Cardiac fibroblast (primary cell): ENCODE results near the gene ITSN1.

ENCODE experiments used
- DNase-seq, 2 donors: peaks; one replicate each; pipeline versions ENCODE4 v3.0.0 to v3.0.0-alpha.2; 2010; ENCODE audit warnings: low read depth in 2 of 2
- H3K4me3 ChIP-seq, 2 donors: replicated peaks in 1 of 2; 1 replicate in 1 of 2; 2 replicates in 1 of 2; pipeline ENCODE4 v1.5.1; 2011; ENCODE audit warnings: low read depth in 2 of 2, low read length in 2 of 2, mild to moderate bottlenecking in 2 of 2, moderate library complexity in 1 of 2
- TF ChIP-seq, protein P1 (sequence below): IDR thresholded peaks from one replicate; pipeline ENCODE4 v1.5.1; 2011; ENCODE audit warnings: low read depth, mild to moderate bottlenecking, low read length, inconsistent platforms

Gene ITSN1

DNA sequence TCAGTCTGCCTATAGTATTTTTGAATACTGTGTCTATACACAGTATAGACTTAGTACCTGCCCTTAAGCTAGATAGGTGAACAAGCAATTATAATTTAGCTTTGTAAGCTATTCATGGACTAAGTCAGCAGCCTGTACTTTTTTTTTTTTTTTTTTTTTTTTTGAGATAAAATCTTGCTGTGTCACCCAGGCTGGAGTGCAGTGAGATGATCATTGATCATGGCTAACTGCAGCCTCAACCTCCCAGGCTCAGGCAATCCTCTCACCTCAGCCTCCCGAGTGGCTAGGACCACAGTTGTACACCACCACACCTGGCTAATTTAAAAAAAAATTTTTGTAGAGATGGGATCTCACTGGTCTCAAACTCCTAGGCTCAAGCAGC is 17.3 kb downstream of the ITSN1 start:
- no peak for DNase-seq
- TF ChIP-seq, protein P1, sequence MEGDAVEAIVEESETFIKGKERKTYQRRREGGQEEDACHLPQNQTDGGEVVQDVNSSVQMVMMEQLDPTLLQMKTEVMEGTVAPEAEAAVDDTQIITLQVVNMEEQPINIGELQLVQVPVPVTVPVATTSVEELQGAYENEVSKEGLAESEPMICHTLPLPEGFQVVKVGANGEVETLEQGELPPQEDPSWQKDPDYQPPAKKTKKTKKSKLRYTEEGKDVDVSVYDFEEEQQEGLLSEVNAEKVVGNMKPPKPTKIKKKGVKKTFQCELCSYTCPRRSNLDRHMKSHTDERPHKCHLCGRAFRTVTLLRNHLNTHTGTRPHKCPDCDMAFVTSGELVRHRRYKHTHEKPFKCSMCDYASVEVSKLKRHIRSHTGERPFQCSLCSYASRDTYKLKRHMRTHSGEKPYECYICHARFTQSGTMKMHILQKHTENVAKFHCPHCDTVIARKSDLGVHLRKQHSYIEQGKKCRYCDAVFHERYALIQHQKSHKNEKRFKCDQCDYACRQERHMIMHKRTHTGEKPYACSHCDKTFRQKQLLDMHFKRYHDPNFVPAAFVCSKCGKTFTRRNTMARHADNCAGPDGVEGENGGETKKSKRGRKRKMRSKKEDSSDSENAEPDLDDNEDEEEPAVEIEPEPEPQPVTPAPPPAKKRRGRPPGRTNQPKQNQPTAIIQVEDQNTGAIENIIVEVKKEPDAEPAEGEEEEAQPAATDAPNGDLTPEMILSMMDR, result no peak
- no peak overlapping the region for H3K4me3 ChIP-seq

- peak in 1 of 2 donors; percentile 59 for DNase-seq
- H3K4me3 ChIP-seq, result no peak overlapping the region
- TF ChIP-seq, protein P1, result no peak
Measured at GRCh38 chr21:33660406-33660805, 18.1 kb downstream of the ITSN1 start.

DNA sequence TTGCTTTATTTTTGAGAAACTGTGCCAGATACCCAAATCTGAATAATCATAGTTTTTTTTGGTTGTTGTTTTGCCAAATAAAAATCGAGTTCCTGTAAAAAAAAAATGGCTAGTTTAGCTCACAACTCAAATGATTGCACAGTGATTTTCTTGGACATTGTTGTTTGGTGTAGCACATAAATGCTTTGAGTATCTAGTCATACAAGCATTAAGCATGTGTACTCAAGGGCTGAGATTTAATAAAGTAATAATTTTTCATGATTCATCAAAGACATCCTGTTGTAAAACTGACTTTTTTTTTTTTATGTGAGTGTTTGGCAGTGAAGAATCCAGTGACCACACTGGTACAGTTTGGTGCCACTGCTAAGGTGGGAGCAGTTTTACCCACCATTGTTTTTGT is 18.8 kb downstream of the ITSN1 start:
- peak in 1 of 2 donors; percentile 64 for DNase-seq
- TF ChIP-seq, protein P1, result no peak
- H3K4me3 ChIP-seq, result no peak overlapping the region

- no peak overlapping the region for H3K4me3 ChIP-seq
- no peak for DNase-seq
- TF ChIP-seq, protein P1, result no peak
Measured at GRCh38 chr21:33662046-33662445, 19.7 kb downstream of the ITSN1 start.

- TF ChIP-seq, protein P1, result no peak
- no peak for DNase-seq
- no peak overlapping the region for H3K4me3 ChIP-seq
Measured at GRCh38 chr21:33663241-33663640, 20.9 kb downstream of the ITSN1 start.

- H3K4me3 ChIP-seq, result no peak overlapping the region
- TF ChIP-seq, protein P1, result no peak
- DNase-seq, result no peak
Measured at GRCh38 chr21:33664135-33664534, 21.8 kb downstream of the ITSN1 start.

- peak in 1 of 2 donors; percentile 53 for DNase-seq
- TF ChIP-seq, protein P1, result no peak
- no peak overlapping the region for H3K4me3 ChIP-seq
Measured at GRCh38 chr21:33666153-33666552, 23.9 kb downstream of the ITSN1 start.
